ENCODE measurements around the gene CFAP46. TPM values are rescaled to one million over a fixed set of nuclear protein-coding genes. Genes with fewer than 3 reads are reported as not detected.

CFAP46 gene
- total RNA-seq, 1 experiment from 2014 or later, result not detected

GRCh38 chr10:132964231-132964630 is 21.9 kb upstream of the CFAP46 start:
- Mint-ChIP-seq H3K36me3 (ENCODE audit: insufficient read depth, unreplicated experiment) (peaks cover 14% of the 10 kb centered on the region), H3K9me3 (ENCODE audit: low read depth, unreplicated experiment) (peaks cover 3% of the 10 kb centered on the region), H3K4me1 (ENCODE audit: low read depth, unreplicated experiment) (no peaks in the 10 kb centered on the region), H3K4me3 (ENCODE audit: low read depth, unreplicated experiment) (no peak overlapping the region), H3K27ac (ENCODE audit: unreplicated experiment) (no peak overlapping the region), H3K27me3 (ENCODE audit: unreplicated experiment) (peaks cover 23% of the 10 kb centered on the region)
- intact Hi-C loops (cut with micrococcal nuclease; ENCODE audit: unreplicated experiment), result no loop called here
- no peak for TF ChIP-seq CTCF (IDR thresholded peaks at IDR 0.05; ENCODE audit: unreplicated experiment)
- BruUV-seq (replicated peaks), result no TSS peak
- CTCF ChIA-PET, result no interaction called here
- no peak for DNase-seq

GRCh38 chr10:132963430-132963960 is 21.1 kb upstream of the CFAP46 start:
- Mint-ChIP-seq H3K27ac (ENCODE audit: unreplicated experiment) (no peak overlapping the region), H3K36me3 (ENCODE audit: insufficient read depth, unreplicated experiment) (peaks cover 14% of the 10 kb centered on the region), H3K27me3 (ENCODE audit: unreplicated experiment) (peaks cover 16% of the 10 kb centered on the region), H3K4me3 (ENCODE audit: low read depth, unreplicated experiment) (no peak overlapping the region), H3K9me3 (ENCODE audit: low read depth, unreplicated experiment) (peaks cover 3% of the 10 kb centered on the region), H3K4me1 (ENCODE audit: low read depth, unreplicated experiment) (no peaks in the 10 kb centered on the region)
- CTCF ChIA-PET, result no interaction called here
- intact Hi-C loops (cut with micrococcal nuclease; ENCODE audit: unreplicated experiment), result no loop called here
- no peak for TF ChIP-seq CTCF (IDR thresholded peaks at IDR 0.05; ENCODE audit: unreplicated experiment)
- BruUV-seq (replicated peaks), result no TSS peak
- no peak for DNase-seq

- Mint-ChIP-seq H3K9me3 (ENCODE audit: low read depth, unreplicated experiment) (peaks cover 3% of the 10 kb centered on the region), H3K27me3 (ENCODE audit: unreplicated experiment) (peaks cover 16% of the 10 kb centered on the region), H3K27ac (ENCODE audit: unreplicated experiment) (no peak overlapping the region), H3K4me1 (ENCODE audit: low read depth, unreplicated experiment) (no peaks in the 10 kb centered on the region), H3K36me3 (ENCODE audit: insufficient read depth, unreplicated experiment) (peaks cover 14% of the 10 kb centered on the region), H3K4me3 (ENCODE audit: low read depth, unreplicated experiment) (peak overlapping the region; percentile 84)
- BruUV-seq (replicated peaks), result no TSS peak
- CTCF ChIA-PET, result no interaction called here
- DNase-seq, result no peak
- no peak for TF ChIP-seq CTCF (IDR thresholded peaks at IDR 0.05; ENCODE audit: unreplicated experiment)
- intact Hi-C loops (cut with micrococcal nuclease; ENCODE audit: unreplicated experiment), result no loop called here
Observed at GRCh38 chr10:132962623-132963429, 20.5 kb upstream of the CFAP46 start.

GRCh38 chr10:132961787-132962622 is 19.6 kb upstream of the CFAP46 start:
- Mint-ChIP-seq H3K4me1 (ENCODE audit: low read depth, unreplicated experiment) (no peaks in the 10 kb centered on the region), H3K27ac (ENCODE audit: unreplicated experiment) (no peak overlapping the region), H3K36me3 (ENCODE audit: insufficient read depth, unreplicated experiment) (peaks cover 14% of the 10 kb centered on the region), H3K27me3 (ENCODE audit: unreplicated experiment) (peaks cover 16% of the 10 kb centered on the region), H3K4me3 (ENCODE audit: low read depth, unreplicated experiment) (peak overlapping the region; percentile 84), H3K9me3 (ENCODE audit: low read depth, unreplicated experiment) (peaks cover 3% of the 10 kb centered on the region)
- no TSS peak for BruUV-seq (replicated peaks)
- CTCF ChIA-PET, result interaction anchor here (0.7 kb wide), 1 partner anchor 12 kb away, joined by 3 read pairs; no protein-coding TSS in a partner anchor
- DNase-seq, result peak; percentile 72
- TF ChIP-seq CTCF (IDR thresholded peaks at IDR 0.05; ENCODE audit: unreplicated experiment), result no peak
- intact Hi-C loops (cut with micrococcal nuclease; ENCODE audit: unreplicated experiment), result no loop called here

Measured in Calu3 (cell line).